ENCODE measurements around the gene HPCA. TPM values are rescaled to one million over a fixed set of nuclear protein-coding genes. Genes with fewer than 3 reads are reported as not detected.

Gene HPCA
- total and polyA plus RNA-seq, 2 of the 8 experiments (the other 6 are each of a cell fraction or from before 2014, with no cell fraction given): 0.70 to 1.4 TPM

DNA sequence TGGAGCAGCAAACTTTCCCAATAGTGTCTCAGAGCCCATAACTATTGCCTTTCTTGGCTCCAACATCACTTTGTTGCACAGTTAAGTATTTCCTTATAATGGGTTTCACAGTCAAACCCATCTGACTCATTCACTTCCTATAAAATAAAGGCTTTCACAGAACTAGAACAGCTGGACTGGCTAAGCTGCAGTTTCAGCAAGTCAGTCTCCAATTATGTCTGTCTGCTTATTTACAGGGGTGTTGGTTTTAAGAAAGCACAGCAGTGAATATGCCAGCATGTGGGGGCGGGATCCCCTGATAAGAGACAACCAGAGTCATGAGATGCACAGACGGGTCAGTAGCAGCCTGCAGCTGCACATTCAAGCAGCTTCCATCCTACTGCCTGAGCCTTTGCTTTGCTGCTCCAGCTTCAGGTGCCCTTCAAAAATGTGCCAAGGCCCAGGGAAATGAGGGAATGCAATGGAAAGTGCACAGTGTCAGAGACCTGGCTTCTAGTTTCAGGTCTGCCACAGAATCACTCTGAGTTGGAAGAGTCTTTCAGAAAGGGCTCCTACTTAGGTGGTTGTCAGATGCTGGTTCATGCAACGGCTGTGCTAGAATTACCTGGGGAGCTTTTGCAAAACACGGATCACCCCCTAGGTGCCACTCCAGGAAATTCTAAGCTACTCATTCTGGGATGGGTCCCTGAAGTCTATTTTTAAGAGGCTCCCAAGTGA, 53.5 kb downstream of the HPCA start (continued):
- TF ChIP-seq, protein P1, sequence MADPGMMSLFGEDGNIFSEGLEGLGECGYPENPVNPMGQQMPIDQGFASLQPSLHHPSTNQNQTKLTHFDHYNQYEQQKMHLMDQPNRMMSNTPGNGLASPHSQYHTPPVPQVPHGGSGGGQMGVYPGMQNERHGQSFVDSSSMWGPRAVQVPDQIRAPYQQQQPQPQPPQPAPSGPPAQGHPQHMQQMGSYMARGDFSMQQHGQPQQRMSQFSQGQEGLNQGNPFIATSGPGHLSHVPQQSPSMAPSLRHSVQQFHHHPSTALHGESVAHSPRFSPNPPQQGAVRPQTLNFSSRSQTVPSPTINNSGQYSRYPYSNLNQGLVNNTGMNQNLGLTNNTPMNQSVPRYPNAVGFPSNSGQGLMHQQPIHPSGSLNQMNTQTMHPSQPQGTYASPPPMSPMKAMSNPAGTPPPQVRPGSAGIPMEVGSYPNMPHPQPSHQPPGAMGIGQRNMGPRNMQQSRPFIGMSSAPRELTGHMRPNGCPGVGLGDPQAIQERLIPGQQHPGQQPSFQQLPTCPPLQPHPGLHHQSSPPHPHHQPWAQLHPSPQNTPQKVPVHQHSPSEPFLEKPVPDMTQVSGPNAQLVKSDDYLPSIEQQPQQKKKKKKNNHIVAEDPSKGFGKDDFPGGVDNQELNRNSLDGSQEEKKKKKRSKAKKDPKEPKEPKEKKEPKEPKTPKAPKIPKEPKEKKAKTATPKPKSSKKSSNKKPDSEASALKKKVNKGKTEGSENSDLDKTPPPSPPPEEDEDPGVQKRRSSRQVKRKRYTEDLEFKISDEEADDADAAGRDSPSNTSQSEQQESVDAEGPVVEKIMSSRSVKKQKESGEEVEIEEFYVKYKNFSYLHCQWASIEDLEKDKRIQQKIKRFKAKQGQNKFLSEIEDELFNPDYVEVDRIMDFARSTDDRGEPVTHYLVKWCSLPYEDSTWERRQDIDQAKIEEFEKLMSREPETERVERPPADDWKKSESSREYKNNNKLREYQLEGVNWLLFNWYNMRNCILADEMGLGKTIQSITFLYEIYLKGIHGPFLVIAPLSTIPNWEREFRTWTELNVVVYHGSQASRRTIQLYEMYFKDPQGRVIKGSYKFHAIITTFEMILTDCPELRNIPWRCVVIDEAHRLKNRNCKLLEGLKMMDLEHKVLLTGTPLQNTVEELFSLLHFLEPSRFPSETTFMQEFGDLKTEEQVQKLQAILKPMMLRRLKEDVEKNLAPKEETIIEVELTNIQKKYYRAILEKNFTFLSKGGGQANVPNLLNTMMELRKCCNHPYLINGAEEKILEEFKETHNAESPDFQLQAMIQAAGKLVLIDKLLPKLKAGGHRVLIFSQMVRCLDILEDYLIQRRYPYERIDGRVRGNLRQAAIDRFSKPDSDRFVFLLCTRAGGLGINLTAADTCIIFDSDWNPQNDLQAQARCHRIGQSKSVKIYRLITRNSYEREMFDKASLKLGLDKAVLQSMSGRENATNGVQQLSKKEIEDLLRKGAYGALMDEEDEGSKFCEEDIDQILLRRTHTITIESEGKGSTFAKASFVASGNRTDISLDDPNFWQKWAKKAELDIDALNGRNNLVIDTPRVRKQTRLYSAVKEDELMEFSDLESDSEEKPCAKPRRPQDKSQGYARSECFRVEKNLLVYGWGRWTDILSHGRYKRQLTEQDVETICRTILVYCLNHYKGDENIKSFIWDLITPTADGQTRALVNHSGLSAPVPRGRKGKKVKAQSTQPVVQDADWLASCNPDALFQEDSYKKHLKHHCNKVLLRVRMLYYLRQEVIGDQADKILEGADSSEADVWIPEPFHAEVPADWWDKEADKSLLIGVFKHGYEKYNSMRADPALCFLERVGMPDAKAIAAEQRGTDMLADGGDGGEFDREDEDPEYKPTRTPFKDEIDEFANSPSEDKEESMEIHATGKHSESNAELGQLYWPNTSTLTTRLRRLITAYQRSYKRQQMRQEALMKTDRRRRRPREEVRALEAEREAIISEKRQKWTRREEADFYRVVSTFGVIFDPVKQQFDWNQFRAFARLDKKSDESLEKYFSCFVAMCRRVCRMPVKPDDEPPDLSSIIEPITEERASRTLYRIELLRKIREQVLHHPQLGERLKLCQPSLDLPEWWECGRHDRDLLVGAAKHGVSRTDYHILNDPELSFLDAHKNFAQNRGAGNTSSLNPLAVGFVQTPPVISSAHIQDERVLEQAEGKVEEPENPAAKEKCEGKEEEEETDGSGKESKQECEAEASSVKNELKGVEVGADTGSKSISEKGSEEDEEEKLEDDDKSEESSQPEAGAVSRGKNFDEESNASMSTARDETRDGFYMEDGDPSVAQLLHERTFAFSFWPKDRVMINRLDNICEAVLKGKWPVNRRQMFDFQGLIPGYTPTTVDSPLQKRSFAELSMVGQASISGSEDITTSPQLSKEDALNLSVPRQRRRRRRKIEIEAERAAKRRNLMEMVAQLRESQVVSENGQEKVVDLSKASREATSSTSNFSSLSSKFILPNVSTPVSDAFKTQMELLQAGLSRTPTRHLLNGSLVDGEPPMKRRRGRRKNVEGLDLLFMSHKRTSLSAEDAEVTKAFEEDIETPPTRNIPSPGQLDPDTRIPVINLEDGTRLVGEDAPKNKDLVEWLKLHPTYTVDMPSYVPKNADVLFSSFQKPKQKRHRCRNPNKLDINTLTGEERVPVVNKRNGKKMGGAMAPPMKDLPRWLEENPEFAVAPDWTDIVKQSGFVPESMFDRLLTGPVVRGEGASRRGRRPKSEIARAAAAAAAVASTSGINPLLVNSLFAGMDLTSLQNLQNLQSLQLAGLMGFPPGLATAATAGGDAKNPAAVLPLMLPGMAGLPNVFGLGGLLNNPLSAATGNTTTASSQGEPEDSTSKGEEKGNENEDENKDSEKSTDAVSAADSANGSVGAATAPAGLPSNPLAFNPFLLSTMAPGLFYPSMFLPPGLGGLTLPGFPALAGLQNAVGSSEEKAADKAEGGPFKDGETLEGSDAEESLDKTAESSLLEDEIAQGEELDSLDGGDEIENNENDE (IDR thresholded peaks at IDR 0.05; ENCODE audit: insufficient replicate concordance, low read length): no peak
- TF ChIP-seq JUN (IDR thresholded peaks at IDR 0.05; ENCODE audit: low read depth, low read length) (no peak), CREB1 (IDR thresholded peaks at IDR 0.05) (no peak), CBX8 (IDR thresholded peaks at IDR 0.05; ENCODE audit: borderline replicate concordance, low read depth, low read length) (no peak), TBP (IDR thresholded peaks at IDR 0.05; ENCODE audit: low read depth, low read length) (no peak), POLR2AphosphoS5 (IDR thresholded peaks at IDR 0.05; ENCODE audit: low read depth, low read length) (no peak), SIN3A (conservative IDR thresholded peaks at IDR 0.05 in 1 of 2, IDR thresholded peaks at IDR 0.05 in 1 of 2; ENCODE audit: low read depth in 1 of 2, low read length in 2 of 2) (no peak), EZH2 (IDR thresholded peaks at IDR 0.05; ENCODE audit: low read depth, low read length, severe bottlenecking) (no peak), YY1 (IDR thresholded peaks at IDR 0.05; ENCODE audit: low read depth, low read length) (no peak), SIRT6 (IDR thresholded peaks at IDR 0.05; ENCODE audit: low read length) (no peak), NRF1 (IDR thresholded peaks at IDR 0.05; ENCODE audit: low read depth, low read length) (no peak)
